Neural cell (in vitro differentiated cells): ENCODE measurements around the gene CREBBP. TPM values are rescaled to one million over a fixed set of nuclear protein-coding genes. Genes with fewer than 3 reads are reported as not detected.

ENCODE experiments used
- H2AFZ ChIP-seq: fragments of 200-600, 300-800 bp; sonication (generic), shearing (Covaris generic); 2 replicates; pipeline ENCODE4 v1.6.0; 2014; ENCODE audit warnings: low read depth, mild to moderate bottlenecking, antibody characterized with exemption, low read length, moderate library complexity
- H3F3A ChIP-seq: fragments of 200-600 bp; shearing (Covaris generic); 2 replicates; pipeline ENCODE4 v1.6.1; 2016; ENCODE audit warnings: mild to moderate bottlenecking, moderate library complexity, mixed read lengths, antibody characterized with exemption, low read length; ENCODE audit not compliant: insufficient read depth, poor library complexity, severe bottlenecking
- H3K27ac ChIP-seq: fragments of 200-600, 300-800 bp; sonication (generic), shearing (Covaris generic); 2 replicates; pipeline ENCODE4 v1.5.1; 2014; ENCODE audit warnings: mild to moderate bottlenecking, low read length, moderate library complexity
- H3K27me3 ChIP-seq: fragments of 300-800, 200-600 bp; sonication (generic), shearing (Covaris generic); 2 replicates; pipeline ENCODE4 v1.6.0; 2014; ENCODE audit warnings: mild to moderate bottlenecking, low read depth, low read length, moderate library complexity; ENCODE audit not compliant: insufficient read depth
- H3K36me3 ChIP-seq: fragments of 300-800, 200-600 bp; sonication (generic), shearing (Covaris generic); 2 replicates; pipeline ENCODE4 v1.5.1; 2014; ENCODE audit warnings: mild to moderate bottlenecking, antibody characterized with exemption, low read length, moderate library complexity; ENCODE audit not compliant: insufficient read depth
- H3K4me2 ChIP-seq: fragments of 300-800, 200-600 bp; sonication (generic), shearing (Covaris generic); 2 replicates; pipeline ENCODE4 v1.6.0; 2014; ENCODE audit warnings: mild to moderate bottlenecking, low read length
- H3K4me3 ChIP-seq: fragments of 300-800, 200-600 bp; sonication (generic), shearing (Covaris generic); 2 replicates; pipeline ENCODE4 v1.5.1; 2014; ENCODE audit warnings: mild to moderate bottlenecking, low read length, moderate library complexity
- H3K79me2 ChIP-seq: fragments of 200-600 bp; shearing (Covaris generic); replicated peaks from 2 replicates; pipeline ENCODE4 v1.6.0; 2014; ENCODE audit warnings: mild to moderate bottlenecking, low read length, moderate library complexity; ENCODE audit not compliant: insufficient read depth
- H3K9ac ChIP-seq: fragments of 300-800, 200-600 bp; sonication (generic), shearing (Covaris generic); 2 replicates; pipeline ENCODE4 v1.6.1; 2016; ENCODE audit warnings: mild to moderate bottlenecking, low read length, mixed read lengths
- H3K9me2 ChIP-seq: fragments of 200-600 bp; shearing (Covaris generic); 2 replicates; pipeline ENCODE4 v1.6.1; 2016; ENCODE audit warnings: mild to moderate bottlenecking, low read length, mixed read lengths; ENCODE audit not compliant: insufficient read depth
- H3K9me3 ChIP-seq: fragments of 200-600, 300-800 bp; sonication (generic), shearing (Covaris generic); 2 replicates; pipeline ENCODE4 v1.6.1; 2016; ENCODE audit warnings: mild to moderate bottlenecking, mixed run types, low read length, moderate library complexity, mixed read lengths
- H4K20me1 ChIP-seq: fragments of 200-600 bp; shearing (Covaris generic); 2 replicates; pipeline ENCODE4 v1.6.1; 2016; ENCODE audit warnings: mild to moderate bottlenecking, mixed run types; ENCODE audit not compliant: insufficient read depth
- EP300 ChIP-seq: fragments of 450-650 bp; conservative IDR thresholded peaks from 2 replicates; pipeline ENCODE4 v1.6.1; 2014; ENCODE audit warnings: antibody characterized with exemption, mild to moderate bottlenecking, moderate library complexity; ENCODE audit not compliant: poor library complexity, severe bottlenecking
- EZH2 ChIP-seq: fragments of 200-600, 300-800 bp; shearing (Covaris generic), sonication (generic); IDR thresholded peaks from 2 replicates; pipeline ENCODE4 v1.6.1; 2014; ENCODE audit warnings: antibody characterized with exemption, low read length, borderline replicate concordance, mild to moderate bottlenecking; ENCODE audit not compliant: insufficient read depth, poor library complexity, severe bottlenecking
- MXI1 ChIP-seq: fragments of 450-650 bp; conservative IDR thresholded peaks from 2 replicates; pipeline ENCODE4 v1.6.1; 2014; ENCODE audit warnings: antibody characterized with exemption, mild to moderate bottlenecking; ENCODE audit not compliant: poor library complexity, severe bottlenecking
- POLR2AphosphoS5 ChIP-seq: IDR thresholded peaks from 2 replicates; pipeline ENCODE4 v1.6.1; 2012
- RAD21 ChIP-seq: fragments of 450-650 bp; conservative IDR thresholded peaks from 2 replicates; pipeline ENCODE4 v1.6.1; 2014; ENCODE audit warnings: antibody characterized with exemption, mild to moderate bottlenecking, moderate library complexity
- SMC3 ChIP-seq: fragments of 450-650 bp; conservative IDR thresholded peaks from 2 replicates; pipeline ENCODE4 v1.6.1; 2014; ENCODE audit warnings: antibody characterized with exemption, mild to moderate bottlenecking, moderate library complexity; ENCODE audit not compliant: poor library complexity
- TAF1 ChIP-seq: IDR thresholded peaks from 2 replicates; pipeline ENCODE4 v1.6.1; 2012; ENCODE audit warnings: low read depth
- polyA plus RNA-seq: library from polyadenylated mRNA; depleted of rRNA; stranded (reverse); fragments of >200 nt; gene quantifications from 2 replicates; pipeline ENCODE4 v1.2.3, GENCODE V29; 2014
- TF ChIP-seq, protein P1 (sequence below): fragments of 450-650 bp; IDR thresholded peaks from 2 replicates; pipeline ENCODE4 v1.5.1; 2014; ENCODE audit warnings: antibody characterized with exemption, mild to moderate bottlenecking, moderate library complexity; ENCODE audit not compliant: poor library complexity, severe bottlenecking
- TF ChIP-seq, protein P2 (sequence below): IDR thresholded peaks from 2 replicates; pipeline ENCODE4 v1.6.1; 2012; ENCODE audit warnings: borderline replicate concordance

Gene CREBBP
- polyA plus RNA-seq, 1 donor from 2014 or later: 3.3 TPM

- peaks cover 8% of the 10 kb centered on the region for H4K20me1 ChIP-seq
- H3K4me2 ChIP-seq: no peak overlapping the region
- no peak overlapping the region for H3K9ac ChIP-seq
- no peak overlapping the region for H2AFZ ChIP-seq
- TF ChIP-seq TAF1 (no peak), MXI1 (no peak), SMC3 (no peak), EP300 (no peak)
- TF ChIP-seq, protein P1, sequence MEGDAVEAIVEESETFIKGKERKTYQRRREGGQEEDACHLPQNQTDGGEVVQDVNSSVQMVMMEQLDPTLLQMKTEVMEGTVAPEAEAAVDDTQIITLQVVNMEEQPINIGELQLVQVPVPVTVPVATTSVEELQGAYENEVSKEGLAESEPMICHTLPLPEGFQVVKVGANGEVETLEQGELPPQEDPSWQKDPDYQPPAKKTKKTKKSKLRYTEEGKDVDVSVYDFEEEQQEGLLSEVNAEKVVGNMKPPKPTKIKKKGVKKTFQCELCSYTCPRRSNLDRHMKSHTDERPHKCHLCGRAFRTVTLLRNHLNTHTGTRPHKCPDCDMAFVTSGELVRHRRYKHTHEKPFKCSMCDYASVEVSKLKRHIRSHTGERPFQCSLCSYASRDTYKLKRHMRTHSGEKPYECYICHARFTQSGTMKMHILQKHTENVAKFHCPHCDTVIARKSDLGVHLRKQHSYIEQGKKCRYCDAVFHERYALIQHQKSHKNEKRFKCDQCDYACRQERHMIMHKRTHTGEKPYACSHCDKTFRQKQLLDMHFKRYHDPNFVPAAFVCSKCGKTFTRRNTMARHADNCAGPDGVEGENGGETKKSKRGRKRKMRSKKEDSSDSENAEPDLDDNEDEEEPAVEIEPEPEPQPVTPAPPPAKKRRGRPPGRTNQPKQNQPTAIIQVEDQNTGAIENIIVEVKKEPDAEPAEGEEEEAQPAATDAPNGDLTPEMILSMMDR: no peak
- TF ChIP-seq, protein P2, sequence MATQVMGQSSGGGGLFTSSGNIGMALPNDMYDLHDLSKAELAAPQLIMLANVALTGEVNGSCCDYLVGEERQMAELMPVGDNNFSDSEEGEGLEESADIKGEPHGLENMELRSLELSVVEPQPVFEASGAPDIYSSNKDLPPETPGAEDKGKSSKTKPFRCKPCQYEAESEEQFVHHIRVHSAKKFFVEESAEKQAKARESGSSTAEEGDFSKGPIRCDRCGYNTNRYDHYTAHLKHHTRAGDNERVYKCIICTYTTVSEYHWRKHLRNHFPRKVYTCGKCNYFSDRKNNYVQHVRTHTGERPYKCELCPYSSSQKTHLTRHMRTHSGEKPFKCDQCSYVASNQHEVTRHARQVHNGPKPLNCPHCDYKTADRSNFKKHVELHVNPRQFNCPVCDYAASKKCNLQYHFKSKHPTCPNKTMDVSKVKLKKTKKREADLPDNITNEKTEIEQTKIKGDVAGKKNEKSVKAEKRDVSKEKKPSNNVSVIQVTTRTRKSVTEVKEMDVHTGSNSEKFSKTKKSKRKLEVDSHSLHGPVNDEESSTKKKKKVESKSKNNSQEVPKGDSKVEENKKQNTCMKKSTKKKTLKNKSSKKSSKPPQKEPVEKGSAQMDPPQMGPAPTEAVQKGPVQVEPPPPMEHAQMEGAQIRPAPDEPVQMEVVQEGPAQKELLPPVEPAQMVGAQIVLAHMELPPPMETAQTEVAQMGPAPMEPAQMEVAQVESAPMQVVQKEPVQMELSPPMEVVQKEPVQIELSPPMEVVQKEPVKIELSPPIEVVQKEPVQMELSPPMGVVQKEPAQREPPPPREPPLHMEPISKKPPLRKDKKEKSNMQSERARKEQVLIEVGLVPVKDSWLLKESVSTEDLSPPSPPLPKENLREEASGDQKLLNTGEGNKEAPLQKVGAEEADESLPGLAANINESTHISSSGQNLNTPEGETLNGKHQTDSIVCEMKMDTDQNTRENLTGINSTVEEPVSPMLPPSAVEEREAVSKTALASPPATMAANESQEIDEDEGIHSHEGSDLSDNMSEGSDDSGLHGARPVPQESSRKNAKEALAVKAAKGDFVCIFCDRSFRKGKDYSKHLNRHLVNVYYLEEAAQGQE: no peak
- H3K36me3 ChIP-seq: no peaks in the 10 kb centered on the region
- H3K4me3 ChIP-seq: no peak overlapping the region
- H3K9me2 ChIP-seq: no peaks in the 10 kb centered on the region
- no peaks in the 10 kb centered on the region for H3K9me3 ChIP-seq
- H3K27me3 ChIP-seq: no peaks in the 10 kb centered on the region
- no peaks in the 10 kb centered on the region for H3F3A ChIP-seq
- H3K27ac ChIP-seq: no peak overlapping the region
- H3K79me2 ChIP-seq: peaks cover 70% of the 10 kb centered on the region
Measured at GRCh38 chr16:3841729-3842508, 38.6 kb downstream of the CREBBP start.

DNA sequence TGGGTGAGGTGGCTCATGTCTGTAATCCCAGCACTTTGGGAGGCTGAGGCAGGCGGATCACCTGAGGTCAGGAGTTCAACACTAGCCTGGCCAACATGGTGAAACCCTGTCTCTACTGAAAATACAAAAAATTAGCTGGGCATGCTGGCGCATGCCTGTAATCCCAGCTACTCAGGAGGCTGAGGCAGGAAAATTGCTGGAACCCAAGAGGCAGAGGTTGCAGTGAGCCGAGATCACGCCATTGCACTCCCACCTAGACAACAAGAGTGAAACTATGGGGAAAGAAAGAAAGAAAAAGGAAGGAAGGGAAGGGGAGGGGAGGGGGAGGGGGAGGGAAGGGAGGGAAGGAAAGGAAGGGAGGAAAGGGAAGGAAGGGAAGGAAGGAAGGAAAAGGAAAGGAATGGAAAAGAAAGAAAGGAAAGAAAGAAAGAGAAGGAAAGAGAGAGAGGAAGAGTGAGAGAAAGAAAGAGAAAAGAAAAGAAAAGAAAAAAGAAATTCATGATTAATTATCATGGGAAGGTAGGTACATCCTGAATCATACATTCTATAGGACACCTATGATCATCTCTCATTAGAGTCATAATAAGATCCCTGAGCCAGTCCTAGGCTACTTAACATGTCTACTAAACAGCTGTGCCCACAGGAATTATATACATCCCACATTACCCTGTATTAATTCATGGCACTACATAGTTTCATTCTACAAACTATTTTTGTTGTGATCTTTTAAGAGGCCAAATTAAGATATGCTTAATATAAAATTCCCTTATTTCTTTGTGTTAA is 40.9 kb downstream of the CREBBP start:
- no peak overlapping the region for H3K9ac ChIP-seq
- H2AFZ ChIP-seq: no peak overlapping the region
- no peak for TF ChIP-seq EP300
- no peak for TF ChIP-seq TAF1
- TF ChIP-seq, protein P1: no peak
- TF ChIP-seq EZH2: no peak
- TF ChIP-seq POLR2AphosphoS5: no peak
- TF ChIP-seq RAD21: no peak
- TF ChIP-seq, protein P2: no peak
- no peak for TF ChIP-seq SMC3
- no peak for TF ChIP-seq MXI1
- H3K27ac ChIP-seq: no peak overlapping the region
- H3K4me3 ChIP-seq: no peak overlapping the region
- no peak overlapping the region for H3K4me2 ChIP-seq
- peaks cover 8% of the 10 kb centered on the region for H4K20me1 ChIP-seq
- no peaks in the 10 kb centered on the region for H3K9me2 ChIP-seq
- H3F3A ChIP-seq: no peaks in the 10 kb centered on the region
- H3K27me3 ChIP-seq: no peaks in the 10 kb centered on the region
- H3K36me3 ChIP-seq: no peaks in the 10 kb centered on the region
- H3K79me2 ChIP-seq: peaks cover 76% of the 10 kb centered on the region
- H3K9me3 ChIP-seq: no peaks in the 10 kb centered on the region
